Mammary epithelial cell (primary cell): ENCODE results near the gene PRADC1.

Source experiments
- EZH2 ChIP-seq: IDR thresholded peaks from 2 replicates; pipeline ENCODE4 v1.6.1; 2012; ENCODE audit warnings: low read length, inconsistent platforms, borderline replicate concordance
- TF ChIP-seq, protein P1 (sequence below), 2 donors: IDR thresholded peaks in 1 of 2; conservative IDR thresholded peaks in 1 of 2; 2 replicates each; pipeline ENCODE4 v1.5.1; 2011 to 2012; ENCODE audit warnings: inconsistent platforms in 2 of 2, low read length in 2 of 2, mild to moderate bottlenecking in 2 of 2, control low read depth in 1 of 2, low read depth in 1 of 2; ENCODE audit not compliant: insufficient read depth in 1 of 2; ENCODE audit errors: extremely low read depth in 1 of 2

DNA sequence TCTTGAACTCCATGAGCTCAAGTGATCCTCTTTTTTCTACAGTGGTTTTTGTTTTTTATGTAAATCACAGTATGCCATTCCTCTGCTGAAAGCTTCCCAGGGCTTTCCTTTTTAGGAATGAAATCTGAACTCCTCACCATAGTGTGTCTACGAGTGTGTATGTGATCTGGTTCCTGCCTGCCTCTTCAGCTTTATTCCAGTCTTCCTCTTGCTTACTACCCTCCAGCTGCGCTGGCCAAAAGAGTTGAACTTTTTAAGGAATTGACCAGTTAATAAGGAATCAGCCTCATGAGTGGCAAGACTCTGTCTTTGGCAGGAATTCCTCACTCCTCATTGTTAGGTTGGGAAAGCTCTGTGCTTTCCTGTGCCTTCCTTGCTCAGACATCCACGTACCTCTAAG, 5.1 kb upstream of the PRADC1 start:
- TF ChIP-seq, protein P1, sequence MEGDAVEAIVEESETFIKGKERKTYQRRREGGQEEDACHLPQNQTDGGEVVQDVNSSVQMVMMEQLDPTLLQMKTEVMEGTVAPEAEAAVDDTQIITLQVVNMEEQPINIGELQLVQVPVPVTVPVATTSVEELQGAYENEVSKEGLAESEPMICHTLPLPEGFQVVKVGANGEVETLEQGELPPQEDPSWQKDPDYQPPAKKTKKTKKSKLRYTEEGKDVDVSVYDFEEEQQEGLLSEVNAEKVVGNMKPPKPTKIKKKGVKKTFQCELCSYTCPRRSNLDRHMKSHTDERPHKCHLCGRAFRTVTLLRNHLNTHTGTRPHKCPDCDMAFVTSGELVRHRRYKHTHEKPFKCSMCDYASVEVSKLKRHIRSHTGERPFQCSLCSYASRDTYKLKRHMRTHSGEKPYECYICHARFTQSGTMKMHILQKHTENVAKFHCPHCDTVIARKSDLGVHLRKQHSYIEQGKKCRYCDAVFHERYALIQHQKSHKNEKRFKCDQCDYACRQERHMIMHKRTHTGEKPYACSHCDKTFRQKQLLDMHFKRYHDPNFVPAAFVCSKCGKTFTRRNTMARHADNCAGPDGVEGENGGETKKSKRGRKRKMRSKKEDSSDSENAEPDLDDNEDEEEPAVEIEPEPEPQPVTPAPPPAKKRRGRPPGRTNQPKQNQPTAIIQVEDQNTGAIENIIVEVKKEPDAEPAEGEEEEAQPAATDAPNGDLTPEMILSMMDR (conservative IDR thresholded peaks at IDR 0.05 in 1 of 2, IDR thresholded peaks at IDR 0.05 in 1 of 2; ENCODE audit: extremely low read depth in 1 of 2, insufficient read depth in 1 of 2, low read depth in 1 of 2, low read length in 2 of 2): no peak
- TF ChIP-seq EZH2: no peak
